MCF 10A (cell line): ENCODE measurements around the gene JMJD7. TPM values are rescaled to one million over a fixed set of nuclear protein-coding genes. Genes with fewer than 3 reads are reported as not detected.

Experiments
- BruUV-seq: library from RNA; stranded (reverse); fragments of 400-500 nt; replicated peaks from 2 replicates; lab custom pipeline; 2021; lab: Mats Ljungman, UMichigan
- CTCF ChIA-PET: fragments of 300-600 bp; sonication (Branson Sonifier 250); formaldehyde crosslinking; extraction: SDS; loops from one replicate; lab custom pipeline; 2021; ENCODE audit warnings: antibody characterized with exemption, inconsistent platforms; lab: Yijun Ruan, JAX
- POLR2A ChIA-PET: fragments of 300-600, 350-650 bp; sonication (Branson Sonifier 250); formaldehyde crosslinking; extraction: SDS; loops from one replicate; lab custom pipeline; 2020; ENCODE audit warnings: antibody characterized with exemption, inconsistent platforms; lab: Yijun Ruan, JAX
- DNase-seq: peaks from one replicate; pipeline ENCODE4 v3.0.0-alpha.2; 2018; ENCODE audit not compliant: unreplicated experiment
- H3K27ac Mint-ChIP-seq: one replicate; pipeline ENCODE4 v1.8.0; 2022; ENCODE audit warnings: mild to moderate bottlenecking, low read depth, mixed read lengths; ENCODE audit not compliant: unreplicated experiment
- H3K27me3 Mint-ChIP-seq: one replicate; pipeline ENCODE4 v1.8.0; 2022; ENCODE audit warnings: mixed read lengths; ENCODE audit not compliant: insufficient read depth, unreplicated experiment
- H3K36me3 Mint-ChIP-seq: one replicate; pipeline ENCODE4 v1.8.0; 2022; ENCODE audit warnings: mild to moderate bottlenecking, moderate library complexity, mixed read lengths; ENCODE audit not compliant: insufficient read depth, unreplicated experiment
- H3K4me1 Mint-ChIP-seq: one replicate; pipeline ENCODE4 v1.8.0; 2022; ENCODE audit warnings: mixed read lengths; ENCODE audit not compliant: insufficient read depth, unreplicated experiment
- H3K4me3 Mint-ChIP-seq: one replicate; pipeline ENCODE4 v1.8.0; 2022; ENCODE audit warnings: mild to moderate bottlenecking, moderate library complexity, mixed read lengths; ENCODE audit not compliant: unreplicated experiment
- H3K9me3 Mint-ChIP-seq: one replicate; pipeline ENCODE4 v1.8.0; 2022; ENCODE audit warnings: mixed read lengths; ENCODE audit not compliant: unreplicated experiment
- CTCF ChIP-seq: fragments of 200-600 bp; IDR thresholded peaks from one replicate; pipeline ENCODE4 v1.8.0; 2022; ENCODE audit warnings: antibody characterized with exemption, mild to moderate bottlenecking; ENCODE audit not compliant: unreplicated experiment
- intact Hi-C: fragments of 100-400 bp; cut with micrococcal nuclease; formaldehyde crosslinking; loops from 2 replicates; pipeline ENCODE4 v1.14.1; 2022
- total RNA-seq: library from RNA; stranded (reverse); gene quantifications from 2 replicates; pipeline ENCODE4 v1.2.3, GENCODE V29; 2022

The JMJD7 gene
- total RNA-seq, 1 experiment from 2014 or later, result 9.2 TPM

GRCh38 chr15:41790756-41791546, 36.9 kb upstream of the JMJD7 start:
- ChIA-PET POLR2A (interaction anchor here (0.6 to 12.5 kb wide), 5 partner anchors 10 to 458 kb away, joined by 3 to 193 read pairs (median 3); partner anchors contain the start of genes MAPKBP1, NUSAP1 and OIP5), CTCF (interaction anchor here (0.6 to 1.2 kb wide), 4 partner anchors 10 to 22 kb away, joined by 3 to 5 read pairs (median 4); no protein-coding TSS in a partner anchor)
- BruUV-seq, result no TSS peak
- Mint-ChIP-seq H3K36me3 (no peaks in the 10 kb centered on the region), H3K27ac (peak overlapping the region; percentile 86), H3K9me3 (no peaks in the 10 kb centered on the region), H3K4me3 (peak overlapping the region; percentile 24), H3K27me3 (no peaks in the 10 kb centered on the region), H3K4me1 (peaks cover 51% of the 10 kb centered on the region)
- no peak for TF ChIP-seq CTCF
- intact Hi-C loops, result no loop called here
- peak; percentile 58 for DNase-seq

- POLR2A ChIA-PET, result interaction anchor here (0.6 to 12.5 kb wide), 5 partner anchors 10 to 459 kb away, joined by 3 to 193 read pairs (median 3); partner anchors contain the start of genes MAPKBP1, NUSAP1 and OIP5
- Mint-ChIP-seq H3K4me3 (no peak overlapping the region), H3K36me3 (no peaks in the 10 kb centered on the region), H3K9me3 (no peaks in the 10 kb centered on the region), H3K4me1 (peaks cover 57% of the 10 kb centered on the region), H3K27ac (peak overlapping the region; percentile 86), H3K27me3 (no peaks in the 10 kb centered on the region)
- intact Hi-C loops, result no loop called here
- no TSS peak for BruUV-seq
- CTCF ChIA-PET, result interaction anchor here (0.7 to 1.2 kb wide), 2 partner anchors 19 to 20 kb away, joined by 3 to 5 read pairs; no protein-coding TSS in a partner anchor
- TF ChIP-seq CTCF, result no peak
- DNase-seq, result no peak
These were observed 36.4 kb upstream of the JMJD7 start for GRCh38 chr15:41791547-41791937.

- H3K4me1 Mint-ChIP-seq, result peaks cover 62% of the 10 kb centered on the region
- CTCF ChIA-PET, result interaction anchor here (1.1 to 1.2 kb wide), 4 partner anchors 9 to 20 kb away, joined by 3 to 5 read pairs (median 3); partner anchors contain the start of gene MAPKBP1
- H3K4me3 Mint-ChIP-seq, result no peak overlapping the region
- H3K36me3 Mint-ChIP-seq, result peaks cover 1% of the 10 kb centered on the region
- no TSS peak for BruUV-seq
- no peak for DNase-seq
- no peak for TF ChIP-seq CTCF
- intact Hi-C loops, result no loop called here
- H3K9me3 Mint-ChIP-seq, result no peaks in the 10 kb centered on the region
- POLR2A ChIA-PET, result interaction anchor here (0.6 to 12.5 kb wide), 5 partner anchors 9 to 460 kb away, joined by 3 to 193 read pairs (median 24); partner anchors contain the start of genes MAPKBP1, NUSAP1 and OIP5
- H3K27me3 Mint-ChIP-seq, result no peaks in the 10 kb centered on the region
- peak overlapping the region; percentile 86 for H3K27ac Mint-ChIP-seq
These were observed 35.8 kb upstream of the JMJD7 start for GRCh38 chr15:41792000-41792637.

GRCh38 chr15:41794081-41794480, 33.8 kb upstream of the JMJD7 start:
- CTCF ChIA-PET, result interaction anchor here (0.6 to 1.5 kb wide), 5 partner anchors 13 to 329 kb away, joined by 3 to 6 read pairs (median 5); partner anchors contain the start of gene MAPKBP1
- no peaks in the 10 kb centered on the region for H3K27me3 Mint-ChIP-seq
- POLR2A ChIA-PET, result interaction anchor here (0.6 to 12.5 kb wide), 4 partner anchors 11 to 379 kb away, joined by 3 to 193 read pairs (median 14); partner anchors contain the start of gene MAPKBP1
- no peak for TF ChIP-seq CTCF
- intact Hi-C loops, result no loop called here
- H3K27ac Mint-ChIP-seq, result peak overlapping the region; percentile 86
- H3K4me1 Mint-ChIP-seq, result peaks cover 61% of the 10 kb centered on the region
- no peak overlapping the region for H3K4me3 Mint-ChIP-seq
- BruUV-seq, result no TSS peak
- H3K9me3 Mint-ChIP-seq, result no peaks in the 10 kb centered on the region
- peaks cover 4% of the 10 kb centered on the region for H3K36me3 Mint-ChIP-seq
- DNase-seq, result no peak
